GM19397 (cell line): ENCODE measurements around the gene CABP2.
"Not testable (repeated sequence)": the region's sequence is repeated elsewhere in the genome, so short reads cannot be mapped to it uniquely, and the experiment has no call there.

Experiments
- ATAC-seq: cut with Tn5 transposase; IDR thresholded peaks from one replicate; pipeline ENCODE4 v1.9.1; 2021; ENCODE audit warnings: mild to moderate bottlenecking, moderate library complexity; ENCODE audit not compliant: unreplicated experiment

The CABP2 gene

GRCh38 chr11:67495234-67496005, 27.8 kb downstream of the CABP2 start:
- ATAC-seq, result no peak

GRCh38 chr11:67494371-67495233, 28.6 kb downstream of the CABP2 start:
- ATAC-seq, result no peak

GRCh38 chr11:67493548-67494370, 29.5 kb downstream of the CABP2 start:
- ATAC-seq, result no peak

- no peak for ATAC-seq
Observed at GRCh38 chr11:67492801-67493547, 30.3 kb downstream of the CABP2 start.

- no peak for ATAC-seq
Observed at GRCh38 chr11:67492069-67492727, 31.0 kb downstream of the CABP2 start.

- no peak for ATAC-seq
Observed at GRCh38 chr11:67491276-67492068, 31.8 kb downstream of the CABP2 start.

- ATAC-seq, result no peak
Observed at GRCh38 chr11:67490727-67491065, 32.5 kb downstream of the CABP2 start.

- no peak for ATAC-seq
Observed at GRCh38 chr11:67489885-67490726, 33.1 kb downstream of the CABP2 start.

- ATAC-seq, result no peak
Observed at GRCh38 chr11:67489203-67489884, 33.9 kb downstream of the CABP2 start.

DNA sequence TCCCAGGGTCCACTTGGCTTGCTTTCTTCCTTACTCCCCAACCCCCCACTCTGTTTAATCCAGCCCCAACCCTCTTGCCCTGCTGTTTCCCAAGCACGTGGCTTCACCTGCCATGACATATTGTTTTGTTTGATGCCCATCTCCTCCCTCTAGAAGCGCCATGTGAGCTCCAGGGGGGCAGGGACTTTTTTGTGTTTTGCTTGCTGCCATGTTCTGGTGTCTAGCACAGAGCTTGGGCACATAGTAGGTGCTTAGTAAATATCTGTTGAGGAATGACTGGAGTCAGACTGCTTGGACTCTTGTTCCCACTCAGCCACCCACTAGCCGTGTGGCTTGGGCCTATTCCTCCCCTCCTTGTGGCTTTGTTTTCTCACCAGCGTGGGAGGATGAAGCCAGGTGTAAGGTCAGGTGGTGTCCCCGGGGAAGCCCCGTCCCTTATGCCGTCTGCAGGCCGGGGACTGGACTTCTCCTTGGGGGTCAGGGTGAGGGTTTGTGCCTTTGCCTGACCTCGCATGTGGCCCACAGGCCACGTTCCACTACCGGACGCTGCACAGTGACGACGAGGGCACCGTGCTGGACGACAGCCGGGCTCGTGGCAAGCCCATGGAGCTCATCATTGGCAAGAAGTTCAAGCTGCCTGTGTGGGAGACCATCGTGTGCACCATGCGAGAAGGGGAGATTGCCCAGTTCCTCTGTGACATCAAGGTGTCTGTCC, 36.6 kb downstream of the CABP2 start:
- no peak for ATAC-seq

DNA sequence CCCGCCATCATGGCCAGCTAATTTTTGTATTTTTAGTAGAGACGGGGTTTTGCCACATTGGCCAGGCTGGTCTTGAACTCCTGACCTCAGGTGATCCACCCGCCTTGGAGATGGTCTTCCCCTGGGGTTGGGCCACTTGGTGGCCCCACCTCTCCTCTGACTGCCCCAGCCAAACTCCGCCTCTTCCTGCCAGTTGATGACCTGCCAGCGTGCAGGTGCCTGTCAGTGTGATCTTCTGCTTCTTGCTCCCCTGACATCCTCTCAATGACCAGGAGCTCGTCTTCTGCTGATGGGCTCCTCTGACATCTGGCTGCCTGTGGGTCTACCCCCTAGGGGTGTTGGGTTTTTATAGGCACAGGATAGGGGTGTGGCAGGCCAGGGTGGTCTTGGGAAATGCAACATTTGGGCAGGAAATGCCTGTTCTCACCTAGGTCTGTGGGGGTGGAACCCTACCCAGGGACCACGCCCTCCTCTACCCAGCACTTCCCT, 37.3 kb downstream of the CABP2 start:
- ATAC-seq, result not testable (repeated sequence)

DNA sequence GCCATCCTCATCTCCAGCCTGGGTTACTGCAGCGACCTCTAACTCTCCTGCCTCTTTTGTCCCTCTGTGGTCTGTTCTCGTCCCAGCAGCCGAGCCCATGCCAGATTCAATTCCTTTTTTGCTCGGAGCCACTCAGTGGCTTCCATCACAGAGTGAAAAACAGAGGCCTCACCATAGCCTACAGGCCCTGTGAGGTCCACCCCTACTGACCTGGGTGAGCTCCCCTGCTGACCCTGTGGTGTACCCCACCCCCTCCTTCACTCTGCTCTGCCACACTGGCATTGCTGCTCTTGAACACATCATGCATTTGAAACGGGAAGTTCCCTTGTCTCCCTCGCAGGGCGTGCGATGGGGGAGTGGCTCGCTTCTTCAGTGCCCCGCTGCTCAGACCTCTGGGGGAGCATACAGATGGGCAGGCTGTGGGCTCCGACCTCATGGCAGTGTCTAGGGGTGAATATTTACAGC, 38.4 kb downstream of the CABP2 start:
- ATAC-seq, result no peak

- ATAC-seq, result no peak
Observed at GRCh38 chr11:67483831-67484665, 39.2 kb downstream of the CABP2 start.

GRCh38 chr11:67482827-67483798, 40.1 kb downstream of the CABP2 start, which contains the start of gene AIP:
AIP (plus strand) TSS chr11:67483026; CDS start chr11:67483159, 133 bp downstream.
- ATAC-seq, result peak; percentile 70
